GM18505 (cell line): Measurements from ENCODE around the gene FGD4.
"Not testable (repeated sequence)": the region's sequence is repeated elsewhere in the genome, so short reads cannot be mapped to it uniquely, and the experiment has no call there.

Experiments used
- ATAC-seq: cut with Tn5 transposase; IDR thresholded peaks from one replicate; pipeline ENCODE4 v1.9.1; 2021; ENCODE audit not compliant: unreplicated experiment
- POLR2A ChIP-seq: IDR thresholded peaks from 4 replicates; pipeline ENCODE4 v1.6.1; 2011; ENCODE audit warnings: borderline replicate concordance; ENCODE audit not compliant: insufficient read depth, insufficient read length; ENCODE audit errors: extremely low read depth

Gene FGD4

DNA sequence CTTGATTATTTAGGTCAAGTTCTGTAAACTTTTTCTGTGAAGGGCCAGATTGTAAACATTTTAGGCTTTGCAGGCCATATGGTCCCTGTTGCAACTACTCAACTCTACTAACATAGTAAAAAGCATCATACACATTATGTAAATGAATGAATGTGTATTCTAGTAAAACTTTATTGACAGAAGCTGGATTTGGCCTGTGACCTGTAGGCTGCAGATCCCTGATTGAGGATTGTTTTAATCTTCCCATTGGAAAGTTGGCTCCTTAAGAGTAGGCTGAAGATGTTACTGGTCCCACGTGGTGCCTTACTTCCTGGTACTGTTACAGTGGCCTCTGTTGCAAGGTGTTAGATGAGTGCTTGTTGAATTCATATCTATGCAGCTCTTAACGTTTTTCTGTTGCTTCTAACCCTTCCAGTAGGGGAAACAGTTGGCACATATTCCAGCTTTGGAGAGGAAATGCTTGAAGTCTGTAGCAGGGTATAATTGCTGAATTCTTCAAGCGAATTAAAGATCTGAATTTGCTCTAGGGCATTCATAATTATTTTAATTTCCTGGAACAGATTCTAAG is 146.1 kb downstream of the FGD4 start:
- ATAC-seq = no peak
- TF ChIP-seq POLR2A = no peak

DNA sequence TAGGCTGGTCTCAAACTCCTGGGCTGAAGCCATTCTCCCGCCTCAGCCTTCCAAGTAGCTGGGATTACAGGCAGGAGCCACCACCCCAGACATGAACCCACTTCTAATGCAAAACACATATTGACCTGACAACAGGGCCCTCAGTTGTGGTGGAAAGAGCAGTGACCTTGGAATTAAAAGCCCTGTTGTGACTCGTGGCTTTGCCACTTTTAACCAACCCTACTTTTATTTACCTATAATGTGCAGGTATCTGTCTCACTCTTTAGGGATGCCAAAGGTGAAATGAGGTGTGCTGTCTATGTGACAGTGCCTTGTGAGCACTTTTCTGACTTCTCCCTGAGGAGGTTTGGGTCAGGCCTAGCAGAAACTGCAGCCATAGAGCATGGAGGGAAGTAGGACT is 146.9 kb downstream of the FGD4 start:
- TF ChIP-seq POLR2A = no peak
- ATAC-seq = no peak

DNA sequence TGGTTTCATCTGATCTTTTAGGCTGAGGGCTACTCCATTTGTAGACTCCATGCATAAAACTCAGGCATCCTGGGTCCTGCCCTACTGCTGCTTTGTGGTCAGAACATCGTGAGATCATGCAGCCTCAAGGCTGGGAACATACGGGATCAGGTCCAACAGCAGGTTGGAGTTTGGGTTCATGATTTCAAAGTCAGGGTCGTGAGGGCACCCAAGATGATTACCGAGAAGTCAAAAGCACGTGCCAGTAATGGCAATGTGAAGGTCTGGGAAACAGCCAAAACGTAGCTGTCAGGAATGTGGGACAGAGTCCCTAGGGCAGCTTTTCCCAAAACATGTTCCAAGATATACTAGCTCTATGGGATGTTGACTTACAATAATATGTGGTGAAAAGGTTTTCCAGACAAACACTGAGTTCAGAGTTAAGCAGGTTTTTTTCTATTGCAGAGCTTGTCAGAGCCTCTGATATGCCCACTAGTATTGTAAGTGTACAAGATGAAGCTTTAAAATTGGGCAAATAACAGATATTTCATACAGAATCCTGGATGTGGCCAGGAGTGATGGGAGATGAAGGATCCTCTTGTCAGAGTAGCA is 149.4 kb downstream of the FGD4 start:
- TF ChIP-seq POLR2A = no peak

DNA sequence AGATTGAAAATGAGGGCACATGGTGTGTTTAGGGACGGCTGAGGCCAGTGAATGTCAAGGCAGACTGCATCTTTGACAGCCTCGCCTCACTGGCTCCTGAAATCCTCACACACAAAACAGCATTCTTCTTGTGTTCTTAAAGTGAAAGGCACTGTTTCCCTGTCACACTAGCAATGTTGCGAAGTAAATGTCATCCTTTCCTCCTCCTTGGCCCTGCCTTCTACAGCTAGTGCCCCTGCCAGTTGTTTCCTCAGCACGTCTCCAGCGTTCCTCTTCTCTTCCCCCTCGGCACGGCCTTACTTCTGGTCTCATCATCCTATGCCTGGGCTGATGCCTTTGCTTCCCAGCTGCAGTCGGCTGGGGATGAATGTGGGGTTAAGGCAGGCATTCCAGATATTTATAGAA is 150.3 kb downstream of the FGD4 start:
- no peak for ATAC-seq
- no peak for TF ChIP-seq POLR2A

More for the DNA sequence above, 149.4 kb downstream of the FGD4 start:
- no peak for ATAC-seq

DNA sequence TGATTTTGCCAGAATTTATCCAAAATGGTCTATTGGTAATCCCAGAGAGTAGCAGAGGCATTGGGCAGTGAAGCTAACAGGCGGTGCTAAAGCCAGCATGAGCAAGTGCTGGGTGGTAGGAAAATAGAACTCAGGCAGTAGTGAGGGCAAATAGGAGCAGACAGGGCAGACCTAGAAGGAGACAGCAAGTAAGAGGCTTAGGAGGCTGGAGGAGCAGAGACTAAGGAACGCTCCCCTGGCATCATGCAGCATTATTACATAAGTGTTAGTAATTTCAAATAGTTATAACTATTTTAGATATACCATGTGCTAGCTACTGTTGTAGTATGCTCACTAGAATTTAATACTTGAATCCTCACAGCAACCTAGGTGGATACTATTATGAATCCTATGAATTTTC is 151.7 kb downstream of the FGD4 start:
- TF ChIP-seq POLR2A = no peak
- no peak for ATAC-seq

DNA sequence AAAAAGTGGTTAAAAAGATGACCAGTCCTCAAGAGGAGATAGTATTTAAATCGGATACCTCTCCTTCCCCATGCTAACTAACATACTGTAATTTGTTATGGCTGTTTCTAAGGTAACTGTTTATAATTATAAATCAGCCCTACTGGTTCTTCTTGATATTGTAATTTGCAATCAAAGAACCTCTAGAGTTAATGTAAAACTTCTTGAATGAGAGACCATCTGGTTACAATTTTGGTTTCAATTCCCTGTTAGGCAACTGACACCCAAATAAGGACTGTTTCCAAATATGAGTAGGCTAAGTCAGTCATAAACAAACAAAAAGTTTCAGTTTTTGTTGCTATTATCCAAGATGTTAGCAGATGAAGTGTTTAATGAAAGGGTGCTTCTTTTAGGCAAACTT is 159.5 kb downstream of the FGD4 start:
- ATAC-seq = peak; percentile 98
- no peak for TF ChIP-seq POLR2A

DNA sequence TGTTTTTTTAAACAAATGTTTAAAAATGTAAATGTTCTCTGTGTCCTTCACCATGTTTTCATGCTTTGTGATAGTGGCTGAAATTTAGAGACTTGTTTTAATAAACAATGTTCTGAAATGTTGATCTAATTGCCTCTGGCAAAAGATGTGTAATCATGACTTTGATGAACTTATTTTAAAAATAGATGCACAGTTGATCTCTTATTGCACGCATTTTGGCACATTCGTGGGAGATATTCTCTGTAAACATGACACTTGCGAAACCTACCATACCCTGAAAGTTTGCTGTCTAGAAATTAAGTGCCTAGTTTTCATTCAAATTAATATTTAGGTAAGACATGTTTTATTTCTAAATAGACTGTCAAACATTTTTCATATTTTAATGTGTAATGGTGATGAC is 160.1 kb downstream of the FGD4 start:
- ATAC-seq = no peak

DNA sequence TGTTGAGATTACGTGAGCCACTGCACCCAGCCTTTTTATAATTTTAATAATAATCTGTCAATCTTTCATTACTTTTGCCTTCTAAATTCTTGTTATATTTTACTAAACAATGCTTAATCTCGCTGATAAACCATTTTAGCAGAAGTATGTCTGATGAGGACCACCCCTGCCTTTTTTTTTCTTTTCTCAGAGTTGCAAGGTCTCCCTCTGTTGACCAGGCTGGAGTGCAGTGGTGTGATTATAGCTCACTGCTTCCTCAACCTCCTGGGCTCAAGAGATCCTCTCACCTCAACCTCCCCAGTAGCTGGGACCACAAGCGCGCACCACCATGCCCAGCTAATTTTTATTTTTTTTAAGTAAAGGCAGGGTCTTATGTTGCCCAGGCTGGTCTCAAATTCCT is 161.2 kb downstream of the FGD4 start:
- ATAC-seq = no peak
- no peak for TF ChIP-seq POLR2A

More for the DNA sequence above, 160.1 kb downstream of the FGD4 start:
- no peak for TF ChIP-seq POLR2A

DNA sequence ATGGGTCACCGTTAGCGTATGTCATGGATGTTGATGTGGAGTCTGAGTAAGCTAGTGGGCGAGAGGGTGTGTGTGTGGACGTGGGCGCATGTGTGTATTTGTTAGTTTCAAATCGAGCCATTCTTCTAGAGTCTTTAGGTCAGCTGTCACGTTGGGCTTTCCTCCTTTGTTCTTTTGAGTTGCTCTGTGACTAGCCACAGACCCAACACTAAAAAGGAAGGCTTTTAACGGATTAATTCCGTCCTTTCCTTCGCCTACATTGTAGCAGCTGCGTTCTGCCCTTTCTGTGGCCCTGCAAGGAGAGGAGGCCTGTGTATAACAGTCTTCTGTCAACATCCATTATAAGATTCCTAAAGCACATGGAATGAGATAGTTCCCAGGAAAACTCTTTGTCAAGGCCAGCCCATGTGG is 162.6 kb downstream of the FGD4 start:
- no peak for ATAC-seq
- TF ChIP-seq POLR2A = no peak

DNA sequence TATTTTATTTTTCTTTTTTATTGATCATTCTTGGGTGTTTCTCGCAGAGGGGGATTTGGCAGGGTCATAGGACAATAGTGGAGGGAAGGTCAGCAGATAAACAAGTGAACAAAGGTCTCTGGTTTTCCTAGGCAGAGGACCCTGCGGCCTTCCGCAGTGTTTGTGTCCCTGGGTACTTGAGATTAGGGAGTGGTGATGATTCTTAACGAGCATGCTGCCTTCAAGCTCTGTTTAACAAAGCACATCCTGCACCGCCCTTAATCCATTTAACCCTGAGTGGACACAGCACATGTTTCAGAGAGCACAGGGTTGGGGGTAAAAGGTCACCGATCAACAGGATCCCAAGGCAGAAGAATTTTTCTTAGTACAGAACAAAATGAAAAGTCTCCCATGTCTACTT is 163.1 kb downstream of the FGD4 start:
- not testable (repeated sequence) for ATAC-seq

DNA sequence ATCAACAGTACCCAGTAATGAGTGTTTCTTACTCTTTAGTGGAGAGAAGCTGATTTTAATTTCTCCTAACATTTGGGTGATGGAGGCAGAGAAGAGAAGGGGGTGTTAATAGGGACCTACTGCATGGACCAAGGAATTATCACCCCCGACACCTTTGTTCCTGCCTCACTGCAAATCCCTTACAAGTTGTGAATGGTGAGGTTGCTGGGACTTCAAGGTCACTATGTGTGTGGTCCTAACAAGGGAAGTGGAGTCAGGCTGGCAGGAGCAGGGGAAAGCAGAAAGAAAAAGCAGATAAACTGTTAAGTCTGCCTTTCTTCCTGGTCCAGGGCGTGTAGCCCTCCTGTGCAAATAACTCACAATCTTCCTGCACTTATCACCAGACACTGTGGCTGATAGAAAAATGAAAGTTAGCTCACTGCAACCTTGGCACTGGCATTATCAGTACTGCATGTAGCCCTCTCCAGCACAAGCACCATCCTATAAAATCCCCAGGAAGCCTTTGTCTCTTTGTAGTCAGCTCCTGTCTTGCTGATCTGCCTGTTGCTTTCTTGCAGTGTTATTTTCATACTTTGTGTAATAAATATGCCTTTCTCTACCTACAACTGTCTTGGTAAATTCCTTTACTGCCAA is 167.4 kb downstream of the FGD4 start:
- no peak for ATAC-seq

DNA sequence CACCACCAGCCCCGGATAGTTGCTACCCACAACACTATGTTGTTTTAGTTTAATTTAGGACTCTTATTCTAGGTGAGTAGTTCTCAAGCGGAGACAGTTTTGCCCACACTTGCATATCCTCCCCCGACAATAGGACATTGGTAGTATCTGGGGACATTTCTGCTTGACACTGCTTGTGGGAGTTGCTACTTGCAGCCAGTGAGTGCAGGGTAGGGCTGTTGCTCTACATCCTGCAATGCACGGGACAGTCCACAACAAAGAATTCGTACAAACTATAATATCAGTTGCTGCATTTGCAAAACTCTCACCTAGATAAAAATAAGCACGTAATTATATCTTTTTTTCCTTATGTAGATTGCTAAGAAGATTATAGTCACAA is 167.9 kb downstream of the FGD4 start:
- no peak for TF ChIP-seq POLR2A
- no peak for ATAC-seq

More for the DNA sequence above, 167.4 kb downstream of the FGD4 start:
- TF ChIP-seq POLR2A = no peak

DNA sequence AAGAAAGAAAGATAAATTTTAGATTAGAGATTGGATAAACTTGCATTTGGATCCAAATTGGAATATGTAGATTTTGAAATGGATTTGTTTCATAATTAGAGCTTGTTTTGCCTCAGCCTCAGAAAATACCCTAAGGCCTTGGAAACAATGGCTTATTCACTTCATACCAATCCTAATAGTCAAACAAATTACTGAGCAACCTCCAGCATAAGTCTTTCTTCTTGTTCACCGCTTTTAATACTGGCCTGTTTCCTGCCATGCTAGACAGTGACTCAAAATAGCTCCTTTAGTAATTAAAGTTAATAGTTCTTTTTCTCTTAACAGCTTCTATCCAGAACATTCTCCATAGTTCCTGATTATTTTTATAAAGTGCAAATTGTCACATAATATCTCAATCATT is 168.9 kb downstream of the FGD4 start:
- no peak for ATAC-seq
- no peak for TF ChIP-seq POLR2A

DNA sequence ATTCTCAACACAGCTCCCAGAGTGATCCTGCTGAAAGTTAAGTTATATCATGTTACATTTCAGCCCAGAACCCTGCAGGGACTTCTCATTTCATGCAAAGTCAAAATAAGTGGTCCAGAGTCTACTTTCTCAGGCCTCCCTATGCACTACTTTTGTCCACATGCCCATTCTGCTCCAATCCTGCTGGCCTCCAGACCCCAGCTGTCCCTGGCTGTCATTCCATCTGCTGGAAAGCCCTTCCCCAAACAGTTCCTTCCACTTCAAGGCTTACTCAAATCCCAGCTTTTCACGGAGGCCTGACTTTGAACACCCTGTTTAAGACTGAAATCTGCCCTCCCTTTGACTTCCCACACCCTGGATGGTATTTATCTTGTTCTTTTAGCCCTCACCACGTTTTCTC is 169.9 kb downstream of the FGD4 start:
- ATAC-seq = no peak
- TF ChIP-seq POLR2A = no peak
